ENCODE results near the gene FAM156A.

DNA sequence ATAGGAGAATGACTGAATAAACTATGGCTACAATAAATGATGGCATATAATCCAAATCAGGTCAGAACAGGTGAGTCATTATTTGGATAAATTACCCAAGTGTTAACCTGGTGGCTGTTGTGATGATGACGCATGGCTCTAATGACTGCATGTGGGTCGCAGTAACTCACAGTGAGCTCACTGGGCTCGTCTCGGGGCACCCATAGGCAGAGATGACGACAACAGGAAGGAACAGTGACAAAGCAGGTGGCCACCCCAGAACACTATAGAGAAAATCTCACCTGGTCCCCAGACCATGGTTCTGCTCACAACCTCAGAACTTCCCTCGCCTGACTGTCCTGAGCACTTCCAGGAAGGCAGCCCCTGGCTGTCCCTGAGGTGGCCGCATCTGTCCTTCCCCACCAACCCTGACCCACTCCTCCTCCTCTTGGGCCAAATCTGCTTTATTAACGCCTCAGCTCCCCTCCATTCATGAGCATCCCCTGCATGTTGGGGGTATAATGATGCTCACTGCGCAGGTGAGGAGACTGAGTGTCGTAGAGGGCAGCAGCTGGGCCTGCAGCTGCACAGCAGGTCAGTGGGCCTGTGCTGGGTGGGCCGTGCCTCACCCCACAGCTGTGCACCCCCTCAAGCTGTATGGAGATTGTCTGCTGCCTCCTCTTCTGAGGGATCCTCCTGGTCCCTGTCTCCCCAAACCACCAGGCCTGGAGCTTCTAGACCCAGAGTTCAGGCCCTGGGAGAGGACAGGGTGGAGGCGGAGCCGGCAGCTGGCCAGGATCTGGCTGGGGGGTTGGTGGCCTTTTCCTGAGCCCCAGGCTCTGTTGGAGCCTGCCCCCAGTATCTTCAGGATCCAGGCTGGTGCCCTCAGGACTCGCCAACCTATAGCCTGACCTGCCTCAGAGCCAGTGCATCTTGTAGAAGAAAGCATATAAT is 30.9 kb upstream of the FAM156A start:
- TF ChIP-seq POLR2AphosphoS5 (IDR thresholded peaks at IDR 0.05) (no peak), CTCF (IDR thresholded peaks at IDR 0.05) (no peak)
